ENCODE results near the gene SAA1. TPM values are rescaled to one million over a fixed set of nuclear protein-coding genes. Genes with fewer than 3 reads are reported as not detected.
A peak's percentile ranks its signal among the peaks of the same experiment; 100 is the strongest.
"Not testable (repeated sequence)": the region's sequence is repeated elsewhere in the genome, so short reads cannot be mapped to it uniquely, and the experiment has no call there.

SAA1 gene
- polyA plus RNA-seq, 3 donors, result not detected

- WGBS (ENCODE audit: insufficient coverage), result 79% methylated on average over 4 of the region's 4 CpGs
- peaks cover 31% of the 10 kb centered on the region for H3K4me1 Mint-ChIP-seq
- no peaks in the 10 kb centered on the region for H3K79me2 ChIP-seq (ENCODE audit: insufficient read depth, low read length)
- no peak for TF ChIP-seq CTCF (IDR thresholded peaks at IDR 0.05)
- H3K9ac ChIP-seq (ENCODE audit: insufficient read depth, low read length, poor library complexity, severe bottlenecking), result no peak overlapping the region
- no peaks in the 10 kb centered on the region for H3K36me3 ChIP-seq (replicated peaks in 1 of 2; ENCODE audit: control insufficient read depth in 1 of 2, insufficient read depth in 2 of 2, low read length in 2 of 2)
- H3K4me1 ChIP-seq (ENCODE audit: control insufficient read depth in 1 of 2, insufficient read depth in 2 of 2, low read length in 2 of 2), result peaks cover 10 to 13% of the 10 kb centered on the region in 2 donors
- no peak for DNase-seq
- H3K9me3 ChIP-seq (replicated peaks in 1 of 2; ENCODE audit: control insufficient read depth in 1 of 2, insufficient read depth in 1 of 2, low read length in 2 of 2), result peaks cover 0 to 6% of the 10 kb centered on the region in 2 donors
- H3K27ac ChIP-seq (ENCODE audit: low read depth in 1 of 2, low read length in 2 of 2), result no peak overlapping the region
- H3K27me3 Mint-ChIP-seq (ENCODE audit: low read depth in 3 of 3), result peaks cover 0 to 4% (median 2%) of the 10 kb centered on the region in 3 donors
- H2AFZ ChIP-seq (ENCODE audit: insufficient read depth, low read depth, low read length, poor library complexity, severe bottlenecking), result no peak overlapping the region
- H3K4me3 ChIP-seq (replicated peaks in 1 of 3; ENCODE audit: low read depth in 2 of 3, low read length in 3 of 3), result no peak overlapping the region
- H3K36me3 Mint-ChIP-seq, result no peaks in the 10 kb centered on the region
- H3K9me3 Mint-ChIP-seq, result peaks cover 0 to 5% (median 3%) of the 10 kb centered on the region in 7 donors
- H3K27ac Mint-ChIP-seq, result peak overlapping the region in 3 of 7 donors; percentile 6 to 57 (median 12)
- H4K20me1 ChIP-seq (ENCODE audit: insufficient read depth, low read length), result no peaks in the 10 kb centered on the region
- H3K4me2 ChIP-seq (replicated peaks; ENCODE audit: extremely low read depth, low read length, poor library complexity, severe bottlenecking), result no peak overlapping the region
- H3K27me3 ChIP-seq (ENCODE audit: control insufficient read depth in 2 of 2, insufficient read depth in 2 of 2, low read length in 2 of 2), result peaks cover 0 to 4% of the 10 kb centered on the region in 2 donors
- H3K4me3 Mint-ChIP-seq, result no peak overlapping the region
- intact Hi-C loops (cut with micrococcal nuclease), result no loop called here
Observed at GRCh38 chr11:18264035-18264434, 2.0 kb upstream of the SAA1 start.

- intact Hi-C loops (cut with micrococcal nuclease), result no loop called here
- Histone ChIP-seq H3K4me1 (ENCODE audit: control insufficient read depth in 1 of 2, insufficient read depth in 2 of 2, low read length in 2 of 2) (peaks cover 10 to 13% of the 10 kb centered on the region in 2 donors), H3K27me3 (ENCODE audit: control insufficient read depth in 2 of 2, insufficient read depth in 2 of 2, low read length in 2 of 2) (peaks cover 0 to 2% of the 10 kb centered on the region in 2 donors), H3K4me3 (replicated peaks in 1 of 3; ENCODE audit: low read depth in 2 of 3, low read length in 3 of 3) (no peak overlapping the region), H3K4me2 (replicated peaks; ENCODE audit: extremely low read depth, low read length, poor library complexity, severe bottlenecking) (no peak overlapping the region), H3K36me3 (replicated peaks in 1 of 2; ENCODE audit: control insufficient read depth in 1 of 2, insufficient read depth in 2 of 2, low read length in 2 of 2) (no peaks in the 10 kb centered on the region), H3K9me3 (replicated peaks in 1 of 2; ENCODE audit: control insufficient read depth in 1 of 2, insufficient read depth in 1 of 2, low read length in 2 of 2) (peaks cover 0 to 6% of the 10 kb centered on the region in 2 donors), H3K79me2 (ENCODE audit: insufficient read depth, low read length) (no peaks in the 10 kb centered on the region), H4K20me1 (ENCODE audit: insufficient read depth, low read length) (no peaks in the 10 kb centered on the region), H3K9ac (ENCODE audit: insufficient read depth, low read length, poor library complexity, severe bottlenecking) (no peak overlapping the region), H2AFZ (ENCODE audit: insufficient read depth, low read depth, low read length, poor library complexity, severe bottlenecking) (no peak overlapping the region), H3K27ac (ENCODE audit: low read depth in 1 of 2, low read length in 2 of 2) (peak overlapping the region in 1 of 2 donors; percentile 61)
- Mint-ChIP-seq H3K27ac (peak overlapping the region; percentile 16 to 83 (median 73)), H3K4me1 (peaks cover 31% of the 10 kb centered on the region), H3K27me3 (ENCODE audit: low read depth in 3 of 3) (peaks cover 0 to 6% (median 2%) of the 10 kb centered on the region in 3 donors), H3K4me3 (no peak overlapping the region), H3K9me3 (peaks cover 0 to 5% (median 3%) of the 10 kb centered on the region in 7 donors), H3K36me3 (no peaks in the 10 kb centered on the region)
- WGBS (ENCODE audit: insufficient coverage), result no CpG with 5 or more reads among the region's 1 CpG
- no peak for DNase-seq
- TF ChIP-seq CTCF (IDR thresholded peaks at IDR 0.05), result no peak
Observed at GRCh38 chr11:18264677-18265555, 1.1 kb upstream of the SAA1 start.

DNA sequence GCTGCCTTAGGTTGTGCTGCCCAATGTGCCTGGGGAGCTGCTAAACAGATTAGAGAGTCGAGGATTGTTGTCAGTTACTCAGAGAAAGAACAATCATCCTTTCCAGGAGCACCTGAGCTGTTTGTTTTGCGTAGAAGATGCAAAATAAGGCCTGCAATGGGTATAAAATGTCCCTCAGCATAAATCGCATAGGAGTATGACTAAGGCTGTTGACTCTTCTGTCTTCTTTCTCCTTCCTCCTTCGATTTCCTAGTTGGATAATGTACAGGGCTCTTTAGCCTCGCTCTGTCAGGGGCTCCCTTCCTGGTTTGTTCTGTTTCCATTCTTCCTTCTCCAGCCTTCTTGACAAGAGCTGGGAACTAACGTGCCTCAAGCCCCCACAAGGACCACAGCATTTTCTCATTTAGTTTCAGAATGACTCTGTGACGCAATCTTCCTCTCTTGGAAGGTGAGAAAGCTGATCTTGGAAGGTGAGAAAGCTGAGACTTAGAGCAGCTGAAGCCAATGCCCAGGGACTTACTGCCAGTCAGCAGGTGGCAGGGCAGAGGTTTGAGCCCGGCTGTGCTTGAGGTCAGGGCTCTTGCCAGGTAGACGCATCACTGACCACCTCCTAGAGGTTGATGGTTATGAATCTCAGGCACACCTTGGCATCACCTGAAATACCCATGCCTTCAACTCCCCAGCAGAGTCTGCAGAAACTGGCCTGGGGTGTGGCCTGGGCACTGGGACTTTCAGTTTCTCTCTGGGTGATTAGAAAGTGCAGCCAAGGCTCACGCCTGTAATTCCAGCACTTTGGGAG lies 1.5 kb downstream of the SAA1 start:
- H2AFZ ChIP-seq (ENCODE audit: insufficient read depth, low read depth, low read length, poor library complexity, severe bottlenecking); H4K20me1 ChIP-seq (ENCODE audit: insufficient read depth, low read length); H3K4me2 ChIP-seq (replicated peaks; ENCODE audit: extremely low read depth, low read length, poor library complexity, severe bottlenecking); H3K9me3 Mint-ChIP-seq; H3K4me3 ChIP-seq (replicated peaks in 1 of 3; ENCODE audit: low read depth in 2 of 3, low read length in 3 of 3); H3K9me3 ChIP-seq (replicated peaks in 1 of 2; ENCODE audit: control insufficient read depth in 1 of 2, insufficient read depth in 1 of 2, low read length in 2 of 2); H3K27me3 Mint-ChIP-seq (ENCODE audit: low read depth in 3 of 3); H3K36me3 ChIP-seq (replicated peaks in 1 of 2; ENCODE audit: control insufficient read depth in 1 of 2, insufficient read depth in 2 of 2, low read length in 2 of 2); intact Hi-C loops (cut with micrococcal nuclease); H3K4me3 Mint-ChIP-seq; H3K9ac ChIP-seq (ENCODE audit: insufficient read depth, low read length, poor library complexity, severe bottlenecking); H3K79me2 ChIP-seq (ENCODE audit: insufficient read depth, low read length); H3K27me3 ChIP-seq (ENCODE audit: control insufficient read depth in 2 of 2, insufficient read depth in 2 of 2, low read length in 2 of 2); DNase-seq; H3K27ac ChIP-seq (ENCODE audit: low read depth in 1 of 2, low read length in 2 of 2); H3K36me3 Mint-ChIP-seq: not testable (repeated sequence)
- Mint-ChIP-seq H3K27ac (peak overlapping the region in 2 of 7 donors; percentile 13 to 65), H3K4me1 (peaks cover 31% of the 10 kb centered on the region)
- whole genome bisulfite sequencing (ENCODE audit: insufficient coverage), result no CpG with 5 or more reads among the region's 10 CpGs
- H3K4me1 ChIP-seq (ENCODE audit: control insufficient read depth in 1 of 2, insufficient read depth in 2 of 2, low read length in 2 of 2), result peaks cover 10 to 13% of the 10 kb centered on the region in 2 donors

All from CD14-positive monocyte (primary cell).